ENCODE measurements around the gene SOX8. TPM values are rescaled to one million over a fixed set of nuclear protein-coding genes. Genes with fewer than 3 reads are reported as not detected.

SOX8 gene
- total and polyA plus RNA-seq, 10 of the 15 experiments (the other 5 are each of a cell fraction or from before 2014, with no cell fraction given), result not detected

- TF ChIP-seq MYC (IDR thresholded peaks at IDR 0.05; ENCODE audit: insufficient read depth, insufficient read length, insufficient replicate concordance, low read length, severe bottlenecking), result no peak
- TF ChIP-seq FOXM1 (IDR thresholded peaks at IDR 0.05; ENCODE audit: low read depth, low read length), result no peak
Measured at GRCh38 chr16:971981-972315, 9.6 kb upstream of the SOX8 start (continued).

- Histone ChIP-seq H3K9me3 (replicated peaks; ENCODE audit: control insufficient read depth, insufficient read depth, low read length) (peaks cover 2% of the 10 kb centered on the region; the same call in 1 of the 3 replicates), H3K27ac (ENCODE audit: control insufficient read depth, insufficient read depth) (no peak overlapping the region), H3K79me2 (ENCODE audit: control insufficient read depth, insufficient read depth, low read length) (no peaks in the 10 kb centered on the region; the same call in 1 of the 2 replicates), H3K4me3 (no peak overlapping the region), H3K4me2 (ENCODE audit: control insufficient read depth, insufficient read depth) (no peak overlapping the region), H4K20me1 (ENCODE audit: control insufficient read depth, insufficient read depth) (no peaks in the 10 kb centered on the region), H3K36me3 (ENCODE audit: control insufficient read depth in 2 of 2, insufficient read depth in 2 of 2, low read length in 1 of 2) (no peaks in the 10 kb centered on the region), H3K27me3 (replicated peaks in 1 of 2; ENCODE audit: control insufficient read depth in 2 of 2, insufficient read depth in 2 of 2, low read length in 1 of 2) (no peaks in the 10 kb centered on the region; a peak in 1 of 4 replicates), H2AFZ (ENCODE audit: control insufficient read depth, low read depth, low read length) (no peak overlapping the region), H3K9ac (ENCODE audit: control insufficient read depth, insufficient read depth, low read length) (no peak overlapping the region), H3K4me1 (ENCODE audit: control insufficient read depth, insufficient read depth, low read length) (peaks cover 3% of the 10 kb centered on the region)
- ChIA-PET POLR2A (no interaction called here), CTCF (no interaction called here), RAD21 (ENCODE audit: unreplicated experiment) (no interaction called here), SMC1A (ENCODE audit: uncharacterized antibody, unreplicated experiment) (no interaction called here)
- intact Hi-C loops (cut with micrococcal nuclease; ENCODE audit: unreplicated experiment) (no loop called here), in situ Hi-C loops (cut with MboI) (no loop called here)
- BruUV-seq (replicated peaks), result no TSS peak
- no peak for DNase-seq (ENCODE audit: low read depth, low spot score)
- FAIRE-seq, result no peak
- TF ChIP-seq GABPA (IDR thresholded peaks at IDR 0.05; ENCODE audit: low read depth), result no peak
- TF ChIP-seq ZNF384 (IDR thresholded peaks at IDR 0.05; ENCODE audit: borderline replicate concordance, low read depth, low read length), result no peak
- TF ChIP-seq FOS (IDR thresholded peaks at IDR 0.05; ENCODE audit: borderline replicate concordance, extremely low read depth, insufficient read length), result no peak
- no peak for TF ChIP-seq TCF7 (IDR thresholded peaks at IDR 0.05; ENCODE audit: borderline replicate concordance)
- no peak for TF ChIP-seq ZNF687 (IDR thresholded peaks at IDR 0.05)
- TF ChIP-seq ETV6 (conservative IDR thresholded peaks at IDR 0.05 in 1 of 2, IDR thresholded peaks at IDR 0.05 in 1 of 2; ENCODE audit: borderline replicate concordance in 1 of 2, low read depth in 1 of 2), result no peak
- no peak for TF ChIP-seq LARP7 (IDR thresholded peaks at IDR 0.05)
- no peak for TF ChIP-seq ZNF24 (IDR thresholded peaks at IDR 0.05)
- TF ChIP-seq YY1 (IDR thresholded peaks at IDR 0.05; ENCODE audit: low read depth, low read length), result no peak
- TF ChIP-seq RELB (IDR thresholded peaks at IDR 0.05; ENCODE audit: low read depth), result no peak
- 78% methylated on average over 32 of the region's 32 CpGs for WGBS (ENCODE audit: insufficient coverage, insufficient replicate concordance, low lambda C conversion rate, missing lambda C conversion rate)
- ATAC-seq, result no peak
Measured at GRCh38 chr16:972316-973002, 9.1 kb upstream of the SOX8 start.

Data from GM12878 (cell line).